ENCODE results near the gene ATRN. TPM values are rescaled to one million over a fixed set of nuclear protein-coding genes. Genes with fewer than 3 reads are reported as not detected.

ATRN gene
- total RNA-seq, 1 experiment from 2014 or later = 19.9 TPM

GRCh38 chr20:3674447-3674846 is 203.6 kb downstream of the ATRN start:
- Mint-ChIP-seq H3K9me3 (no peaks in the 10 kb centered on the region), H3K27me3 (ENCODE audit: low read depth) (peaks cover 40% of the 10 kb centered on the region), H3K4me1 (peaks cover 22% of the 10 kb centered on the region), H3K4me3 (no peak overlapping the region), H3K27ac (no peak overlapping the region), H3K36me3 (no peaks in the 10 kb centered on the region)
- TF ChIP-seq ZNF396 (CRISPR knock-in tag; IDR thresholded peaks at IDR 0.05; ENCODE audit: borderline replicate concordance) (no peak), STAT6 (CRISPR knock-in tag; conservative IDR thresholded peaks at IDR 0.05; ENCODE audit: low read depth) (no peak), GTF2I (CRISPR knock-in tag; conservative IDR thresholded peaks at IDR 0.05) (no peak), ELF4 (CRISPR knock-in tag; IDR thresholded peaks at IDR 0.05; ENCODE audit: low read depth) (no peak), HMGXB4 (CRISPR knock-in tag; IDR thresholded peaks at IDR 0.05) (no peak), ATF2 (CRISPR knock-in tag; IDR thresholded peaks at IDR 0.05; ENCODE audit: borderline replicate concordance, low read depth) (no peak), GABPB1 (CRISPR knock-in tag; IDR thresholded peaks at IDR 0.05) (no peak), NFE2L1 (CRISPR knock-in tag; IDR thresholded peaks at IDR 0.05) (no peak), OVOL2 (CRISPR knock-in tag; IDR thresholded peaks at IDR 0.05; ENCODE audit: borderline replicate concordance) (no peak), AFF4 (CRISPR knock-in tag; IDR thresholded peaks at IDR 0.05; ENCODE audit: borderline replicate concordance) (no peak), SMAD3 (CRISPR knock-in tag; IDR thresholded peaks at IDR 0.05; ENCODE audit: borderline replicate concordance) (no peak), EMX1 (CRISPR knock-in tag; IDR thresholded peaks at IDR 0.05) (no peak), ZBTB21 (CRISPR knock-in tag; IDR thresholded peaks at IDR 0.05; ENCODE audit: borderline replicate concordance) (no peak), CREB1 (CRISPR knock-in tag; IDR thresholded peaks at IDR 0.05) (no peak)
- DNase-seq (ENCODE audit: low spot score) (no peak), ATAC-seq (no peak)
- POLR2A ChIA-PET = no interaction called here
- CTCF ChIA-PET = interaction anchor here (0.6 to 6.4 kb wide), 11 partner anchors 8 to 111 kb away, joined by 3 to 56 read pairs (median 4); partner anchors contain the start of genes HSPA12B and SIGLEC1

- Mint-ChIP-seq H3K4me1 (peaks cover 23% of the 10 kb centered on the region), H3K4me3 (no peak overlapping the region), H3K27ac (no peak overlapping the region), H3K27me3 (ENCODE audit: low read depth) (peaks cover 40% of the 10 kb centered on the region), H3K36me3 (no peaks in the 10 kb centered on the region), H3K9me3 (no peaks in the 10 kb centered on the region)
- no peak for DNase-seq (ENCODE audit: low spot score)
- POLR2A ChIA-PET = no interaction called here
- no peak for ATAC-seq
- CTCF ChIA-PET = interaction anchor here (0.9 to 6.4 kb wide), 16 partner anchors 9 to 103 kb away, joined by 3 to 106 read pairs (median 8); partner anchors contain the start of genes ADISSP, HSPA12B and SIGLEC1
- TF ChIP-seq PRDM15 (CRISPR knock-in tag; IDR thresholded peaks at IDR 0.05) = no peak
- no peak for TF ChIP-seq SP1 (CRISPR knock-in tag; conservative IDR thresholded peaks at IDR 0.05)
- TF ChIP-seq ATF1 (CRISPR knock-in tag; IDR thresholded peaks at IDR 0.05) = no peak
- TF ChIP-seq RORB (CRISPR knock-in tag; IDR thresholded peaks at IDR 0.05) = no peak
- TF ChIP-seq MLX (CRISPR knock-in tag; IDR thresholded peaks at IDR 0.05) = no peak
These were observed 204.4 kb downstream of the ATRN start for GRCh38 chr20:3674995-3675900.
